HCT116 (cell line): ENCODE data around the gene AP1B1. TPM values are rescaled to one million over a fixed set of nuclear protein-coding genes. Genes with fewer than 3 reads are reported as not detected.

Experiments used
- ATAC-seq: fragments of 200-7000 bp; cut with Tn5 transposase; 2 replicates; pipeline ENCODE4 v1.9.1; 2020; ENCODE audit warnings: mild to moderate bottlenecking, moderate library complexity
- BruUV-seq: library from RNA; stranded (reverse); fragments of 400-500 nt; replicated peaks from 2 replicates; lab custom pipeline; 2021; lab: Mats Ljungman, UMichigan
- CTCF ChIA-PET: fragments of 300-600 bp; sonication (Branson Sonifier 250); formaldehyde crosslinking; loops from one replicate; lab custom pipeline; 2021; ENCODE audit warnings: antibody characterized with exemption; lab: Charles Lee
- POLR2A ChIA-PET: fragments of 300-600, 350-600 bp; sonication (Branson Sonifier 250); formaldehyde crosslinking; loops from one replicate; lab custom pipeline; 2021; ENCODE audit warnings: antibody characterized with exemption; lab: Charles Lee
- RAD21 ChIA-PET, 2 experiments: fragments of 300-600 bp; sonication (Branson Sonifier 250); formaldehyde crosslinking; loops; one replicate each; lab custom pipeline; 2023; ENCODE audit warnings: low total read pairs in 2 of 2; ENCODE audit not compliant: uncharacterized antibody in 2 of 2, unreplicated experiment in 2 of 2, low non-redundant PET in 1 of 2; lab: Charles Lee
- DNase-seq: peaks from one replicate; pipeline ENCODE4 v3.0.0-alpha.2; 2010; ENCODE audit warnings: low read depth, low spot score
- H2AFZ ChIP-seq: fragments of 200-600 bp; shearing (Covaris generic), sonication (generic); 2 replicates; pipeline ENCODE4 v1.6.1; 2017; ENCODE audit warnings: low read depth, mixed run types, mixed read lengths, antibody characterized with exemption, low read length; ENCODE audit not compliant: poor library complexity, severe bottlenecking
- H3K27ac ChIP-seq: 2 replicates; pipeline ENCODE4 v1.5.1; 2012; ENCODE audit warnings: low read depth, low read length
- H3K27me3 ChIP-seq: fragments of 200-600 bp; sonication (generic); 2 replicates; pipeline ENCODE4 v1.6.1; 2016; ENCODE audit warnings: mixed run types, low read length, mixed read lengths; ENCODE audit not compliant: insufficient read depth
- H3K36me3 ChIP-seq, 2 experiments: fragments of 200-500 bp in 1 of 2; fragments of 200-600 bp in 1 of 2; sonication (Bioruptor generic) in 1 of 2; sonication (generic) in 1 of 2; 2 replicates each; pipeline versions ENCODE4 v1.5.1 to v1.6.1; 2014 to 2016; ENCODE audit warnings: low read length in 2 of 2, inconsistent platforms in 1 of 2, mixed read lengths in 1 of 2, mixed run types in 1 of 2; ENCODE audit not compliant: insufficient read depth in 2 of 2, control insufficient read depth in 1 of 2
- H3K4me1 ChIP-seq, 2 experiments: fragments of 200-600 bp in 1 of 2; sonication (generic) in 1 of 2; 2 replicates each; pipeline versions ENCODE4 v1.5.1 to v1.6.1; 2012 to 2017; ENCODE audit warnings: low read length in 2 of 2, inconsistent platforms in 1 of 2, mild to moderate bottlenecking in 1 of 2, mixed read lengths in 1 of 2, mixed run types in 1 of 2, moderate library complexity in 1 of 2; ENCODE audit not compliant: insufficient read depth in 2 of 2, control insufficient read depth in 1 of 2
- H3K4me2 ChIP-seq: fragments of 200-600 bp; sonication (generic); 2 replicates; pipeline ENCODE4 v1.6.1; 2017; ENCODE audit warnings: mixed run types, low read length, mixed read lengths
- H3K4me3 ChIP-seq, 2 experiments: fragments of 200-600 bp in 1 of 2; sonication (generic) in 1 of 2; replicated peaks in 1 of 2; 2 replicates each; pipeline ENCODE4 v1.5.1; 2011 to 2016; ENCODE audit warnings: low read length in 2 of 2, control low read depth in 1 of 2, low read depth in 1 of 2, mild to moderate bottlenecking in 1 of 2, mixed read lengths in 1 of 2, mixed run types in 1 of 2
- H3K79me2 ChIP-seq: fragments of 200-600 bp; sonication (generic); 2 replicates; pipeline ENCODE4 v1.6.1; 2017; ENCODE audit warnings: mild to moderate bottlenecking, mixed run types, low read length, moderate library complexity, mixed read lengths; ENCODE audit not compliant: insufficient read depth
- H3K9ac ChIP-seq: fragments of 200-600 bp; sonication (generic); 2 replicates; pipeline ENCODE4 v1.6.1; 2016; ENCODE audit warnings: low read length, mixed read lengths
- H3K9me2 ChIP-seq: fragments of 200-600 bp; sonication (generic), shearing (Covaris generic); 2 replicates; pipeline ENCODE4 v1.6.1; 2017; ENCODE audit warnings: mixed run types, mild to moderate bottlenecking, moderate library complexity; ENCODE audit not compliant: insufficient read depth
- H3K9me3 ChIP-seq, 2 experiments: fragments of 200-500 bp in 1 of 2; fragments of 200-600 bp in 1 of 2; sonication (Bioruptor generic) in 1 of 2; sonication (generic) in 1 of 2; 2 replicates each; pipeline ENCODE4 v1.6.1; 2014 to 2017; ENCODE audit warnings: low read length in 2 of 2, mixed read lengths in 2 of 2, inconsistent platforms in 1 of 2, low read depth in 1 of 2, mild to moderate bottlenecking in 1 of 2, mixed run types in 1 of 2, moderate library complexity in 1 of 2; ENCODE audit not compliant: control insufficient read depth in 1 of 2, insufficient read depth in 1 of 2
- H4K20me1 ChIP-seq: fragments of 200-600 bp; sonication (generic), shearing (Covaris generic); 2 replicates; pipeline ENCODE4 v1.6.1; 2017; ENCODE audit warnings: mixed run types, mild to moderate bottlenecking, moderate library complexity; ENCODE audit not compliant: insufficient read depth
- ATF3 ChIP-seq: IDR thresholded peaks from 2 replicates; pipeline ENCODE4 v1.6.1; 2012
- EGR1 ChIP-seq: IDR thresholded peaks from 2 replicates; pipeline ENCODE4 v1.6.1; 2012; ENCODE audit warnings: low read depth
- ELF1 ChIP-seq: IDR thresholded peaks from 2 replicates; pipeline ENCODE4 v1.6.1; 2012; ENCODE audit warnings: low read depth, borderline replicate concordance
- FOSL1 ChIP-seq: IDR thresholded peaks from 2 replicates; pipeline ENCODE4 v1.6.1; 2012; ENCODE audit warnings: low read depth
- JUND ChIP-seq: IDR thresholded peaks from 2 replicates; pipeline ENCODE4 v1.6.1; 2012
- POLR2A ChIP-seq: IDR thresholded peaks from 2 replicates; pipeline ENCODE4 v1.7.0; 2011; ENCODE audit warnings: borderline replicate concordance; ENCODE audit not compliant: insufficient read depth, insufficient read length; ENCODE audit errors: extremely low read depth
- POLR2AphosphoS5 ChIP-seq: IDR thresholded peaks from 2 replicates; pipeline ENCODE4 v1.6.1; 2011; ENCODE audit warnings: mild to moderate bottlenecking, low read depth, low read length, moderate library complexity
- RAD21 ChIP-seq: IDR thresholded peaks from 2 replicates; pipeline ENCODE4 v1.6.1; 2012; ENCODE audit warnings: low read depth, mild to moderate bottlenecking
- REST ChIP-seq: IDR thresholded peaks from 2 replicates; pipeline ENCODE4 v1.6.1; 2012; ENCODE audit warnings: low read depth
- SP1 ChIP-seq: IDR thresholded peaks from 2 replicates; pipeline ENCODE4 v1.6.1; 2012; ENCODE audit warnings: low read depth
- SRF ChIP-seq: IDR thresholded peaks from 2 replicates; pipeline ENCODE4 v1.6.1; 2012; ENCODE audit warnings: low read depth
- TCF7L2 ChIP-seq: IDR thresholded peaks from 2 replicates; pipeline ENCODE4 v1.7.0; 2011; ENCODE audit warnings: borderline replicate concordance, inconsistent platforms; ENCODE audit not compliant: insufficient read depth, insufficient read length; ENCODE audit errors: extremely low read depth
- YY1 ChIP-seq: IDR thresholded peaks from 2 replicates; pipeline ENCODE4 v1.6.1; 2011; ENCODE audit warnings: low read length, low read depth, moderate library complexity, mild to moderate bottlenecking; ENCODE audit not compliant: insufficient replicate concordance; ENCODE audit errors: extremely low read depth
- ZBTB33 ChIP-seq: IDR thresholded peaks from 2 replicates; pipeline ENCODE4 v1.6.1; 2011; ENCODE audit warnings: mild to moderate bottlenecking, low read length, moderate library complexity; ENCODE audit not compliant: insufficient replicate concordance; ENCODE audit errors: extremely low read depth
- ZNF274 ChIP-seq: fragments of 200-500 bp; sonication (Bioruptor generic); IDR thresholded peaks from 2 replicates; pipeline ENCODE4 v1.6.1; 2014; ENCODE audit warnings: mild to moderate bottlenecking, low read depth, low read length, inconsistent platforms
- intact Hi-C: fragments of 100-400 bp; cut with micrococcal nuclease; formaldehyde crosslinking; loops from 2 replicates; pipeline ENCODE4 v1.10.0; 2022
- total RNA-seq: library from RNA; stranded (reverse); gene quantifications from one replicate; pipeline ENCODE4 v1.2.1, GENCODE V29; 2021; ENCODE audit not compliant: unreplicated experiment
- TF ChIP-seq, protein P1 (sequence below), 3 experiments: fragments of 200-600 bp in 1 of 3; sonication (generic) in 1 of 3; IDR thresholded peaks in 2 of 3; conservative IDR thresholded peaks in 1 of 3; 2 replicates each; pipeline ENCODE4 v1.5.1; 2012 to 2017; ENCODE audit warnings: low read depth in 2 of 3, low read length in 2 of 3, antibody characterized with exemption in 1 of 3, borderline replicate concordance in 1 of 3, control low read depth in 1 of 3, mild to moderate bottlenecking in 1 of 3, mixed read lengths in 1 of 3, mixed run types in 1 of 3, moderate library complexity in 1 of 3; ENCODE audit not compliant: insufficient read depth in 1 of 3
- TF ChIP-seq, protein P2 (sequence below): IDR thresholded peaks from 2 replicates; pipeline ENCODE4 v1.6.1; 2012

The AP1B1 gene
- total RNA-seq, 1 experiment from 2014 or later, result 60.4 TPM

- DNase-seq, result no peak
- intact Hi-C loops, result no loop called here
- no peaks in the 10 kb centered on the region for H3K79me2 ChIP-seq
- peaks cover 3 to 4% of the 10 kb centered on the region in 2 experiments; a peak in 3 of 4 replicates for H3K4me1 ChIP-seq
- no peak overlapping the region for H3K9ac ChIP-seq
- no peak overlapping the region for H3K4me3 ChIP-seq
- no peak overlapping the region for H2AFZ ChIP-seq
- no peaks in the 10 kb centered on the region for H4K20me1 ChIP-seq
- ChIA-PET RAD21 (no interaction called here), CTCF (no interaction called here), POLR2A (no interaction called here)
- BruUV-seq, result no TSS peak
- ATAC-seq, result no peak
- no peak overlapping the region for H3K27ac ChIP-seq
- H3K9me2 ChIP-seq, result no peaks in the 10 kb centered on the region
- H3K36me3 ChIP-seq, result peaks cover 18 to 44% of the 10 kb centered on the region in 2 experiments; a peak in 3 of 4 replicates
- no peak overlapping the region for H3K4me2 ChIP-seq
- H3K9me3 ChIP-seq, result no peaks in the 10 kb centered on the region
- no peak for TF ChIP-seq POLR2A
- no peak for TF ChIP-seq RAD21
- no peak for TF ChIP-seq JUND
- no peak for TF ChIP-seq ZBTB33
- no peak for TF ChIP-seq YY1
- TF ChIP-seq, protein P1, sequence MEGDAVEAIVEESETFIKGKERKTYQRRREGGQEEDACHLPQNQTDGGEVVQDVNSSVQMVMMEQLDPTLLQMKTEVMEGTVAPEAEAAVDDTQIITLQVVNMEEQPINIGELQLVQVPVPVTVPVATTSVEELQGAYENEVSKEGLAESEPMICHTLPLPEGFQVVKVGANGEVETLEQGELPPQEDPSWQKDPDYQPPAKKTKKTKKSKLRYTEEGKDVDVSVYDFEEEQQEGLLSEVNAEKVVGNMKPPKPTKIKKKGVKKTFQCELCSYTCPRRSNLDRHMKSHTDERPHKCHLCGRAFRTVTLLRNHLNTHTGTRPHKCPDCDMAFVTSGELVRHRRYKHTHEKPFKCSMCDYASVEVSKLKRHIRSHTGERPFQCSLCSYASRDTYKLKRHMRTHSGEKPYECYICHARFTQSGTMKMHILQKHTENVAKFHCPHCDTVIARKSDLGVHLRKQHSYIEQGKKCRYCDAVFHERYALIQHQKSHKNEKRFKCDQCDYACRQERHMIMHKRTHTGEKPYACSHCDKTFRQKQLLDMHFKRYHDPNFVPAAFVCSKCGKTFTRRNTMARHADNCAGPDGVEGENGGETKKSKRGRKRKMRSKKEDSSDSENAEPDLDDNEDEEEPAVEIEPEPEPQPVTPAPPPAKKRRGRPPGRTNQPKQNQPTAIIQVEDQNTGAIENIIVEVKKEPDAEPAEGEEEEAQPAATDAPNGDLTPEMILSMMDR (IDR thresholded peaks at IDR 0.05 in 2 of 3, conservative IDR thresholded peaks at IDR 0.05 in 1 of 3; ENCODE audit: borderline replicate concordance in 1 of 3, insufficient read depth in 1 of 3, low read depth in 2 of 3, low read length in 2 of 3), result no peak
- no peak for TF ChIP-seq POLR2AphosphoS5
- no peak for TF ChIP-seq ATF3
- no peak for TF ChIP-seq EGR1
- TF ChIP-seq SP1, result no peak
- TF ChIP-seq TCF7L2, result no peak
- no peak for TF ChIP-seq REST
- TF ChIP-seq ZNF274, result no peak
- no peak for TF ChIP-seq ELF1
- TF ChIP-seq, protein P2, sequence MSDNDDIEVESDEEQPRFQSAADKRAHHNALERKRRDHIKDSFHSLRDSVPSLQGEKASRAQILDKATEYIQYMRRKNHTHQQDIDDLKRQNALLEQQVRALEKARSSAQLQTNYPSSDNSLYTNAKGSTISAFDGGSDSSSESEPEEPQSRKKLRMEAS, result no peak
- TF ChIP-seq FOSL1, result no peak
- no peak for TF ChIP-seq SRF
- H3K27me3 ChIP-seq, result no peaks in the 10 kb centered on the region
These were observed 37.3 kb downstream of the AP1B1 start for GRCh38 chr22:29351042-29351441.
